WI38 (cell line): Measurements from ENCODE around the gene CUL1.

ENCODE experiments used
- H3K4me3 ChIP-seq: 2 replicates; pipeline ENCODE4 v1.5.1; 2011; ENCODE audit warnings: low read depth, mild to moderate bottlenecking, control low read depth, low read length
- CTCF ChIP-seq: IDR thresholded peaks from 2 replicates; pipeline ENCODE4 v1.5.1; 2012; ENCODE audit warnings: low read depth, mild to moderate bottlenecking, control low read depth, low read length

The CUL1 gene

GRCh38 chr7:148665221-148665620 is 33.5 kb upstream of the CUL1 start:
- no peak overlapping the region for H3K4me3 ChIP-seq
- TF ChIP-seq CTCF, result no peak

DNA sequence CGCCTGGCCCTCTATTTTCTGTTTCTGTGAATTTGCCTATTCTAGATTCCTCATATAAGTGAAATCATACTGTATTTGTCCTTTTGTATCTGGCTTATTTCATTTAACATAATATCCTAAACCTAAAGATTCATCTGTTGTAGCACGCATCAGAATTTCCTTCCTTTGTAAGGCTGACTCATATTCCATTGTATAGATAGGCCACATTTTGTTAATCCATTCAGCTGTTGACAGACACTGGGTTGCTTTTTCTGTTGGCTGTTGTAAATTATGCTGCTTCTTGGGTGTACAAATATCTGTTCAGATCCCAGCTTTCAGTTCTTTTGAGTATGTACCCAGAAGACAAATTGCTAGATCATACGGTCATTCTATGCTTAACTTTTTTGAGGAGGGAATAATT is 28.8 kb upstream of the CUL1 start:
- no peak for TF ChIP-seq CTCF
- no peak overlapping the region for H3K4me3 ChIP-seq

DNA sequence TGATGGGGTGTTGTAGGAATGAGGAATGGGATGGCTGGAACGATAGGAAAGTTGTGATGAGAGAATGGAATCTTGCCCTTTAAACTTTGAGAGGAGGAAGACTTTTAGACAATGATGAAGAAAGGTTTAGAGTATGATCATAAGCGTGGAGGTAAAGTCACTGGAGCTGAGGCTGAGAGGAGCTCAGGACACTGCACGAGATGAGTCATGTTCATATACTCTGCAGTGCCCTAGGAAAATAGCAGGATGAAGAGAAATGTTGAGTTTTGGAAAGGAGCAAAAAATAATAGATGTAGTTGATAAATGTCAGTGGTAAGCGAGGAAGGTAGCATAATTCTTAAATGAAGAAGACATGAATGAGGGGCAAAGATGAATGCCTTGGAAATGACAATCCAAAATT is 28.3 kb upstream of the CUL1 start:
- TF ChIP-seq CTCF, result no peak
- no peak overlapping the region for H3K4me3 ChIP-seq

DNA sequence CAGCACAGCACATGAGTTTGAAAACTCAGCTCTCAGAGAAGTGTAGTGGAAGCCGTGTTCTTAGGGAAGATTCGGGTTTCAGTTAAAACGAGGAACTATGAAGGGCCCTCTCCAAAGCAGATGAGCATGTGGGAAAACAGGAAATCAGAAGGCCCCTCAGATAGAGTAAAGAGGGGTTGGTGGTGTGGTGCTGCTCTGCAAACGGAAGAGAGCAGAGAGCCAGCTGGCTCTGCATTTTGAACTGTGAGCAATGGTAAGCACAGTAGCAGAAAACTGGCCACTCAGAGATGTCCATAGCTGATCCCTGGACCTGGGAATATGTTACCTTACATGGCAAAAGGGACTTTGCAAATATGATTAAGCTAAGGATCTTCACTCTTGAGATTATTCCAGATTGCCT is 27.9 kb upstream of the CUL1 start:
- H3K4me3 ChIP-seq, result no peak overlapping the region
- TF ChIP-seq CTCF, result no peak

DNA sequence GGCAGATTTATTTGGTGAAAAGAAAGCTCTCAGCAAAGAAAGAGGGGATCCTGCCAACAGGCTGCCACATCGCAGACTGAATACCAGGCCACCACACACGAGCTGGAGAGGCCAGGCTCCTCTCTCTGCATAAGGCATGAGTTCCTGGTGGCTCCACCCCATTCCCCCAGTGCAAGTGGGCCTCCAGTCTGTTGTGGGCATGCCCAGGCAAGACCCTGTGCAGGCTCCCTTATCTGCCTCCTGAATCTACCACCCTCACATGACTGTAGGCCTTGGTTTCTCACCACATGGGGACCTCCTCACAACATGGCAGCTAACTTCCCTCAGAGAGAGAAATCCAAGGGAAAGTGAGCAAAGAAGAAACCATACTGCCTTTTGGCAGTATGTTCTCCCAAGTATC is 26.7 kb upstream of the CUL1 start:
- no peak for TF ChIP-seq CTCF

DNA sequence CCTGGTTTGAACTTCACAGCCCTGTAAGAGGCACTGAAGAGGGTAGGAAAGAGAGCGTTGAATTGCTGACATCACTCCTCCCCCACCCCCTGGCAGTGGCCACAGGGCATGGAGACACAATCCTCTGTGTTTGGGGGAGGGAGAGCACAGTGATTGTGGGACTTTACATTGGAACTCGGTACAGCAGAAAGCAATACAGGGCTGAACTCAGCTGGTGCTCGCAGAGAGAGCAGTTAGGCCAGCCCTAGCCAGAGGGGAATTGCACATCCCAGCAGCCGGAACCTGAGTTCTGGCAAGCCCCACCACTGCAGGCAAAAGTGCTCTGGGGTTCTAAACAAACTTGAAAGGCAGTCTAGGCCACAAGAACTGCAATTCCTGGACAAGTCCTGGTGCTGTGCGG is 24.0 kb upstream of the CUL1 start:
- TF ChIP-seq CTCF, result no peak

More for the DNA sequence above, 26.7 kb upstream of the CUL1 start:
- H3K4me3 ChIP-seq, result no peak overlapping the region

GRCh38 chr7:148676291-148676690 is 22.4 kb upstream of the CUL1 start:
- TF ChIP-seq CTCF, result no peak
- no peak overlapping the region for H3K4me3 ChIP-seq

More for the DNA sequence above, 24.0 kb upstream of the CUL1 start:
- H3K4me3 ChIP-seq, result no peak overlapping the region
